Measurements from ENCODE around the gene TMEM255B.

GRCh38 chr13:113843864-113844556 lies 85.0 kb downstream of the TMEM255B start:
- TF ChIP-seq CTCF (IDR thresholded peaks at IDR 0.05) (no peak), POLR2A (IDR thresholded peaks at IDR 0.05) (no peak), EP300 (IDR thresholded peaks at IDR 0.05) (no peak)
